DND-41 (cell line): ENCODE measurements around the gene PCNX2.

ENCODE experiments used
- CTCF ChIP-seq: IDR thresholded peaks from 2 replicates; pipeline ENCODE4 v1.5.1; 2012; ENCODE audit warnings: borderline replicate concordance, low read length, moderate library complexity, mild to moderate bottlenecking; ENCODE audit not compliant: poor library complexity, severe bottlenecking; ENCODE audit errors: extremely low read depth
- EZH2 ChIP-seq: IDR thresholded peaks from 3 replicates; pipeline ENCODE4 v1.6.1; 2012; ENCODE audit warnings: borderline replicate concordance, low read depth, mild to moderate bottlenecking, moderate library complexity, low read length, inconsistent platforms; ENCODE audit not compliant: severe bottlenecking

DNA sequence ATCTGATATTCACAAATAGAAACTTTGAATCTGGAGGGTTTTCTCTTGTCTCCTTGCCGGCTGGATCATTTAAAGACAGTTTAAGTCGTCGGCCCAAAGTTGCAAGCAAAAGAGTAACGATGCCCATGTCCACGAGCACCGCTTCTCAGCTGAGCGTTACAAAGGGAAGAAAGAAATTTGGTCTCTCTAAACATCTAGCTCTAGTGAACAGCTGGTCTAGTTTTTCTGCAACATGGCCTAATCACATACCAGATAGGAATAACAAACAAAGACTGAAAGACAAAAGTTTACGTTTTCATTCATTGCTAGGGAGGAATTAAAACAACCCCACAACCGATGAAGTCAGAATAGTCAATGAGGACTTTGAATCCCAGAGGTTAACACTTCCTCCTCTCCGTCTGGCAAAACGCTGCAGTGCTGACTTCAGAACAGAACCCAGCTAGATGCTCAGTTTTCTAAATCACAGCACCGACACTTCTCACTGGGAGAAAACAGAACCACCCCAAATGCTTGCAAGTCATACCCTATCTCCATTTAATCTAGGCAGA lies 275.7 kb downstream of the PCNX2 start:
- TF ChIP-seq EZH2 (no peak), CTCF (no peak)
